GM23338 (cell line): ENCODE measurements around the gene MAPKAPK3.
A peak's percentile ranks its signal among the peaks of the same experiment; 100 is the strongest.

Experiments
- CTCF ChIP-seq, 2 experiments: fragments of 200-600 bp in 1 of 2; sonication (generic) in 1 of 2; conservative IDR thresholded peaks; 2 replicates each; pipeline versions ENCODE4 v1.5.1 to v1.6.1; 2016 to 2017; ENCODE audit warnings: antibody characterized with exemption in 2 of 2, low read depth in 2 of 2, mild to moderate bottlenecking in 2 of 2, moderate library complexity in 1 of 2
- ETS1 ChIP-seq: IDR thresholded peaks from 2 replicates; pipeline ENCODE4 v1.6.1; 2016; ENCODE audit warnings: antibody characterized with exemption
- EZH2 ChIP-seq: fragments of 200-600 bp; sonication (generic); IDR thresholded peaks from one replicate; pipeline ENCODE4 v1.8.0; 2017; ENCODE audit warnings: antibody characterized with exemption, mild to moderate bottlenecking, low read depth; ENCODE audit not compliant: unreplicated experiment
- EZH2phosphoT487 ChIP-seq: fragments of 200-600 bp; sonication (generic); IDR thresholded peaks from one replicate; pipeline ENCODE4 v1.8.1; 2018; ENCODE audit warnings: antibody characterized with exemption; ENCODE audit not compliant: unreplicated experiment
- JUNB ChIP-seq: IDR thresholded peaks from one replicate; pipeline ENCODE4 v1.6.1; 2016; ENCODE audit warnings: antibody characterized with exemption; ENCODE audit not compliant: unreplicated experiment
- POLR2AphosphoS5 ChIP-seq: IDR thresholded peaks from 2 replicates; pipeline ENCODE4 v1.6.1; 2016; ENCODE audit warnings: antibody characterized with exemption, low read depth
- REST ChIP-seq: IDR thresholded peaks from one replicate; pipeline ENCODE4 v1.6.1; 2018; ENCODE audit warnings: antibody characterized with exemption; ENCODE audit not compliant: unreplicated experiment
- ZNF114 ChIP-seq: fragments of 250-450 bp; sonication (Bioruptor Pico); IDR thresholded peaks from 2 replicates; pipeline ENCODE4 v1.5.0; 2020; ENCODE audit warnings: mild to moderate bottlenecking, moderate library complexity

- peak; percentile 55 to 66 for TF ChIP-seq CTCF (conservative IDR thresholded peaks at IDR 0.05; ENCODE audit: low read depth in 2 of 2)
- peak; percentile 77 for TF ChIP-seq POLR2AphosphoS5
- no peak for TF ChIP-seq EZH2phosphoT487
- TF ChIP-seq EZH2: no peak
- no peak for TF ChIP-seq REST
- TF ChIP-seq ZNF114 (CRISPR knock-in tag): no peak
- TF ChIP-seq JUNB: no peak
- no peak for TF ChIP-seq ETS1
Measured at GRCh38 chr3:50611464-50612233, 5.3 kb upstream of the MAPKAPK3 start, which contains the start of gene CISH.
